Stimulated activated CD8-positive, alpha-beta memory T cell treated with anti-CD3 and anti-CD28 coated beads, Interleukin-4, amount 100 ng/mL, for 24 hours (primary cell): Measurements from ENCODE around the gene GTF2F2.
"Not testable (repeated sequence)": the region's sequence is repeated elsewhere in the genome, so short reads cannot be mapped to it uniquely, and the experiment has no call there.

Experiments
- DNase-seq: peaks from one replicate; pipeline ENCODE4 v3.0.0-alpha.2; 2020; ENCODE audit warnings: low read depth

GTF2F2 gene

GRCh38 chr13:45180303-45180702 lies 60.0 kb downstream of the GTF2F2 start:
- no peak for DNase-seq

- no peak for DNase-seq
Measured at GRCh38 chr13:45180713-45181601, 60.6 kb downstream of the GTF2F2 start.

GRCh38 chr13:45184693-45185092 lies 64.4 kb downstream of the GTF2F2 start:
- DNase-seq: no peak

GRCh38 chr13:45185286-45185685 lies 65.0 kb downstream of the GTF2F2 start:
- no peak for DNase-seq

GRCh38 chr13:45189077-45189476 lies 68.8 kb downstream of the GTF2F2 start:
- DNase-seq: not testable (repeated sequence)

GRCh38 chr13:45189511-45189910 lies 69.2 kb downstream of the GTF2F2 start:
- DNase-seq: not testable (repeated sequence)

GRCh38 chr13:45191874-45192273 lies 71.6 kb downstream of the GTF2F2 start:
- no peak for DNase-seq

GRCh38 chr13:45194081-45194939 lies 74.0 kb downstream of the GTF2F2 start:
- DNase-seq: no peak

GRCh38 chr13:45195421-45195820 lies 75.1 kb downstream of the GTF2F2 start:
- DNase-seq: no peak

- DNase-seq: no peak
Measured at GRCh38 chr13:45196096-45196495, 75.8 kb downstream of the GTF2F2 start.

GRCh38 chr13:45196622-45197021 lies 76.3 kb downstream of the GTF2F2 start:
- DNase-seq: no peak

- no peak for DNase-seq
Measured at GRCh38 chr13:45198041-45198440, 77.7 kb downstream of the GTF2F2 start.

- no peak for DNase-seq
Measured at GRCh38 chr13:45198924-45199323, 78.6 kb downstream of the GTF2F2 start.

- DNase-seq: no peak
Measured at GRCh38 chr13:45199711-45200110, 79.4 kb downstream of the GTF2F2 start.

- no peak for DNase-seq
Measured at GRCh38 chr13:45200701-45201232, 80.5 kb downstream of the GTF2F2 start, which contains the start of gene KCTD4. Gene KCTD4, minus strand, starts transcription at chr13:45201045. Its CDS starts 6,478 bp downstream, at chr13:45194567.

- no peak for DNase-seq
Measured at GRCh38 chr13:45205124-45205523, 84.8 kb downstream of the GTF2F2 start.

- no peak for DNase-seq
Measured at GRCh38 chr13:45206340-45206739, 86.0 kb downstream of the GTF2F2 start.

GRCh38 chr13:45207319-45207718 lies 87.0 kb downstream of the GTF2F2 start:
- DNase-seq: no peak

GRCh38 chr13:45208132-45208531 lies 87.8 kb downstream of the GTF2F2 start:
- no peak for DNase-seq

- DNase-seq: no peak
Measured at GRCh38 chr13:45209229-45209628, 88.9 kb downstream of the GTF2F2 start.

- no peak for DNase-seq
Measured at GRCh38 chr13:45215392-45216077, 95.2 kb downstream of the GTF2F2 start.

GRCh38 chr13:45216193-45216592 lies 95.9 kb downstream of the GTF2F2 start:
- no peak for DNase-seq
